Epidermal melanocyte (primary cell): ENCODE results near the gene CD47.

Experiments used
- DNase-seq: peaks from one replicate; pipeline ENCODE4 v3.0.0; 2011; ENCODE audit warnings: low spot score; ENCODE audit not compliant: insufficient read length

The CD47 gene

DNA sequence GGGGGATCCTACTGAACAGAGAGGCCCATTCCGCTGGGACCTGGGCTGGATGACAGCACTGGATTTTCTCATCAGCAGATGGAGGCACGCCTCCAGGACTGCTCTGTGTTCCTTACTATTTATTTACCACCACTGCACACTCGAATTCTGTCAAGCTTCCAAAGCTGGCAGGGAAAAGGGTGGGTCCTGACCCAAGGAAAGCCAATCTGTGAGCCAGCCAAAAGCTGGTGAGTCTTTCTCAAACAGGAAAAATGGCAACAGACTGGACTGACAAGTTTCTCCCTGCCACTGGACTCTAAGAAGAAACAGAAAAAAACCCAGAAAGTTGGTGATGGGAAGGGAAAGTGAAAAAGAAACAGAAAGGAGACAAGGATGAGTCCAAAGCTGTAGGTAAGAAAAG lies 37.8 kb downstream of the CD47 start:
- DNase-seq = no peak

GRCh38 chr3:108051005-108051404 lies 39.8 kb downstream of the CD47 start:
- no peak for DNase-seq

DNA sequence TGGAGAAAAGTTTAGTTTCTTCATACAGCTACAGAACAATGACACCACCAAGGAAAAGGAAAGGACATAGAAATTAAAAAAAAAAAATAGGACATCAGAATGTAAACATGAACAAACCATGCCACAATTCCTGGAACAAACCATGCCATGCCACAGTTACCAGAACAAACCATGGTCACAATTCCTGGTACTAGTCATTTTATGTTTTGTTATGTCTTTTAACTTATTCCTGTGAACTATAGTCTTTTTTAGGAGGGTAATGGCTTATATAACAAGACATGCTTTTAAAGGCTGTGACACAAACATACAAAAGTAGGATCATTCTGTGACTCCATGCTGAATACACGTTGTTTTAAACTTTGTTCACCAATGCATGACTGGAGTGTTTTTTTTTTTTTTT lies 42.8 kb downstream of the CD47 start:
- DNase-seq = no peak

GRCh38 chr3:108046247-108046646 lies 44.6 kb downstream of the CD47 start:
- DNase-seq = no peak

DNA sequence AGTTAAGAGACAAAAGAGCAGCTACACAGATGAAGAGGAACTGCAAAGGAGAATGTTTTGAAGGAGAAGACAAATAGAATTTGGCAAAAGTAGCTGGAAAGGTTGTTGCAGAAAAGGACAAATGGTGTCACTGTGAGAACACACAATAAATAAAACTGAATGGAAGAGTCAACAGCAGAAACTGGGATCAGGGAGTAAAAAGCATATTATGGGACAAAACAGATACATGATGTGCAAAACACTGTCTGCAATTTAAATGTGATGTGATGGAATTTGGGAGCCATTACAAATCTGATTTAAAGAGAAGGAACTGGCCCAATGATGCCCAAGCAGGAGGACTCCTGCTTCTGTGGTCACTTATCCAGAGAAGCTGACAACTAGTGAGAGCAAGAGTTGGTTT lies 46.1 kb downstream of the CD47 start:
- DNase-seq = no peak

DNA sequence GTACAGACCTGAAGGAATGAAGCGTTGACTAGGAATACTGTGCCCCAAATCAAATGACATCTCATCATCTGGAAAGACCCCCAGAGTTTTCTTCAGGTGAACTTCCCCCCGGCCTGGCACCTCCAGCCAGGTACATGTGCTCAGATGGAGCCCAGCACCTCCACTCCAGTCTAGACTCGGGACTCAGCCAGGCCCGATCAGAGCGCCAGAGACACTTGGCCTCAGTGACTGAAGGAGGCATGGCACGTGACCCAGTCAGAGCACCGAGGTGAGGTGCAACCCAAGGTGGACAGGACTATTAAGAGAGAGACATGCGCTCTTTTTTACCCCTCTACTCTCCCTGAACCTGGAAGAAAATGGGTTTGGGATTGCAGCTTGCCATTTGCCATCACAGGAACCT lies 48.5 kb downstream of the CD47 start:
- no peak for DNase-seq

DNA sequence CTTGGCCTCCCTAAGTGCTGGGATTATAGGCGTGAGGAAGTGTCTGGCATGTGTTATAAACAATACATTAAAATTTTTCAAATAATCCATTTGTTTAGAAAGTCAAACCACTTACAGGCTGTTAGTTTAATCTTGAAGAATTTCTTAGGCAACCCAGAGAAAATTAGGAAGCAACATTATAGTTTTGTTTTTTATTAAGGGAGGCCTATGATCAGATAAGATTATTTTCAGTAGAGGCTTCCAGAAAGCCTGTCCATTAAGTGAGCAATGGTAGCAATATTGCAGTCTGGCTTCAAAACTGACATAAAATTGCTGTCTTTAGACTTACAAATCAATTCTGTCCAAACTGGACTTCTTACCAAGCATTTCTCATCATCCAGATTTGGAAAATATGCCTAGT lies 49.6 kb downstream of the CD47 start:
- DNase-seq = no peak

GRCh38 chr3:108037770-108038169 lies 53.1 kb downstream of the CD47 start:
- no peak for DNase-seq

GRCh38 chr3:108036984-108037741 lies 53.7 kb downstream of the CD47 start:
- no peak for DNase-seq

GRCh38 chr3:108036401-108036800 lies 54.4 kb downstream of the CD47 start:
- no peak for DNase-seq

- no peak for DNase-seq
These were observed 55.1 kb downstream of the CD47 start for GRCh38 chr3:108035751-108036150.

GRCh38 chr3:108031895-108032294 lies 58.9 kb downstream of the CD47 start:
- DNase-seq = no peak

- no peak for DNase-seq
These were observed 59.9 kb downstream of the CD47 start for GRCh38 chr3:108030960-108031359.

DNA sequence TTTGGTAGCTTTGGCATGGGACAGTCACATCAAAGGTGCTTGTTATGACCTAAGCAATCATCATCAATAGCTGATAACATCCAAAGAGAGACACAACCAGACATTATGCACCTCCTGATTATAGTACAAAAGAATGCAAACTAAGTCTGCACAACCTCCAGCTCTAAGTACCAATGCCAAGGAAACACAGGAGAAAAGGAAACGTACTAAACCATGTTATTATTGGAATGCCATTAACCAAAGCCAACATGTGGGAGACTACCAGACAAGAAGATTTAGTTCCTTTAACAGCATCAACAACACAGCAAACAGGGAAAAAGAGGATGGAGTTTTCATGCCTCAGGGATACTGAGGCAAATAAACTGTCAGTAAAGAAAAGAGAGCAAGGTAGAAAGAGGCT lies 61.4 kb downstream of the CD47 start:
- DNase-seq = no peak

DNA sequence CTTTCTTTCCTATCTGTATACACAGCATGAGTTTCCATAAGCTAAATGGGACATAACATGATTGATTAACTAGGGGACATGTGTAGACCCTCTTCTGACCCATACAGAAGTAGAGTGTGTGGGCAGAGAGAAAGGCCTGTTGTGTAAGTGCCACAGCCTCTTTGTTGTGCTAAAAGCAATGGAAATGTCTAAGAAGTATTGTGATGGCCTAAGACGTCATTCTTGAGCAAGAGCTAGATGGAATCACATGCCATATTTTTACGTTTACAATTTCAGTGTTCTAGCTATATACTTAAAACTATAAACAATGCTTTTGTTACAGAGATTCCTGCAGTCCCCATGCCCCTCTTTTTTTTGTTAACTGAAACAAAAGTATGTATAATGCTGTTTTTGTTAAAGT lies 61.9 kb downstream of the CD47 start:
- no peak for DNase-seq

GRCh38 chr3:108025177-108025576 lies 65.7 kb downstream of the CD47 start:
- DNase-seq = no peak

DNA sequence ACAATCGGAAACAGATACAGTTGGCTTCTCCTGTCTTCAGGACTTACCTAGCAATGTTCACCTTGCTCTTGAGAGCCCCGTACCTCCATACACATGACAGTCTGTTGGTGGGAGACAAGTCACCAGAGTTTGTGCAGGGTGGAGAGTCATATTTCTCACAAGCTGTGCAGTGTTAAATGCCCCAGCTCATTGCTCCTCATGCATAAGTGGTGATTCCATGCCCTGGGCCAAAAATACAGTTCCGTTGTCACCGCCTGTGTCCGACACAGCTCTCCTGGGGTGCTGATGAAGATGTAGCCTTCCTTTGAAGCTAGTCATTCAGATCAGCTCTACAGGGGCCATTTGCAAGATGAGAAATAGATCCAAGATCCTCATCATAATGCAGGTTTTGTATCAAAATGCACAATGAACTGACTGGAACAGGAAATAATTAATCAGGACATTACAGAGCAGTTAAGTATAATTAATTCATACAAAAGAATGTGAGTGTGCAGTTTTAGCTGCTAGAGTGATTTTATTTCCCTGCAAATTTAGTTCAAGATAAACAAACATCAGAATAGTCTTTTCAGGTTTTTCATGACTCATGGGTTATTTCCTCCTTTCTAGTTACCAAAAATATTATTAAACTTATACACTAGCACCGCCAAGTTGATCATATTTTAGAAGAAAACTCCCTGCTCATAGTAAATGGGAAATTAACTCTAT lies 66.5 kb downstream of the CD47 start:
- no peak for DNase-seq

DNA sequence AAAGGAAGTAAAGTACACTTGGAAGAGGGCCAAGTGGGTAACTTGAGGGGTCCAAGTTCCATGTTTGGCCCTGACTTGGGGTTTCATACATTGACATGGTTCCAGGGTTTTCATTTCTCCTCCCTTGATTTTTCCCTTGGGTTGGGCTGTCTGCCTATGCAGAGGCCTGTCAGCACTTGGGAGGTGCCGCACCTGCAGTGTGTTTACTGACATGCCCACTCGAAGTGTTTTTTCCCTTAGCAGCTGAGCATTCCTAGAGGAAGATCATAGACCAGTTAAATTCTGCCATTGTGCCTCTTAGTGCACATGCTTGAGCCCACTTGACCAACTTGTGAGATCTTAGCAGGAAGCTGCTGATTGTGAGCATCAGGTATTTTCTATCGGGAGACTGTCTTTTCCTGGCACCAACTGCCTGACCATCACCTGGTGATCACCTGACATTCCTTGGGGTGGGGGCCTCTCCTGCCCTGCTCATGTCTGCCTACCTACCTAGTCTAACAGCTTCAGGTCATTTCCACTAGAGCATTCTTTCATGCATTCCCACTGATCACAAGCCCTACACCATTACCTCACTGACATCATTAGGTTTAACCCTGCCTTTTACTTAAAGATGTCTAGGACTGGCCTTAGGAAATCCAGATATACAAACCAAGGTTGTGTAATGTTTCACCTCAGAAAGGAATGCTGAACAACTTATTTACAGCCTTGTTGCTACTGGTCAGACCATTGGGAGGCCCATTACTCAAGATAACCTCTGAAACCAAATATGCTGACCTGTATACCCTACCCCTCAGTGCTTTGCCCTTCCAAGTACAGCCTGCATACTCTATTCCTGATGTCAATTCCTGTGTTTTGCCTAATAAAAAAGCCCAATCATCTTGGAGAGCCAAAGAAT lies 68.3 kb downstream of the CD47 start:
- no peak for DNase-seq

- no peak for DNase-seq
These were observed 69.3 kb downstream of the CD47 start for GRCh38 chr3:108021533-108021932.

GRCh38 chr3:108021131-108021530 lies 69.7 kb downstream of the CD47 start:
- DNase-seq = no peak

GRCh38 chr3:108018552-108018951 lies 72.3 kb downstream of the CD47 start:
- no peak for DNase-seq

DNA sequence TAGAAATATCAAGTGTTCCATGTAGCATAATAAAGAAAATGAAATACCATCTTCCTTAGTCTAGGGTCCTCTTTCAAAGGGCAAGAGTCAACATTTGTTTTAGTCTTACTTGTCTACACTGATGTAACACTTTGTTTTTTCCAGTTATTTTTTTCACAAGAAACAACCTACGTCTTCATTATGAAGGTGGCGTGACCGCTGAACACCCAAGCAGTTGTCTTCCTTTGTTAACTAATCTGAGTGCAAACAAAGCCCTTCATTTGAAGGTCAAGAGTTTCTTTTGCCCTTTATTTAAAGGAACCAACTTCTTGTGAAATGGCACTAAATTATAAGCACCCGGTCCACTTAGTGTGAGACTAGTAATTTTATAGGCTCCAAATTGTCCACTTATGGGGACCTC lies 73.2 kb downstream of the CD47 start:
- no peak for DNase-seq
